K562 (cell line): ENCODE results near the gene LMAN2. TPM values are rescaled to one million over a fixed set of nuclear protein-coding genes. Genes with fewer than 3 reads are reported as not detected.
A peak's percentile ranks its signal among the peaks of the same experiment; 100 is the strongest.

Source experiments
- ATAC-seq: fragments of 200-7000 bp; cut with Tn5 transposase; 3 replicates; pipeline ENCODE4 v1.9.1; 2020; ENCODE audit warnings: moderate library complexity
- BruUV-seq: library from RNA; stranded (reverse); fragments of 400-500 nt; replicated peaks from 2 replicates; lab custom pipeline; 2021; lab: Mats Ljungman, UMichigan
- CTCF ChIA-PET: fragments of 300-600 bp; formaldehyde crosslinking; extraction: SDS; loops from one replicate; lab custom pipeline; 2021; ENCODE audit warnings: low intra/inter-chr PET ratio; lab: Yijun Ruan, JAX
- POLR2A ChIA-PET: fragments of 300-600, 350-650 bp; sonication (Branson Sonifier 250); formaldehyde crosslinking; extraction: SDS; loops from one replicate; lab custom pipeline; 2021; ENCODE audit warnings: antibody characterized with exemption, inconsistent platforms; lab: Yijun Ruan, JAX
- DNase-seq, 4 experiments: peaks; one replicate each; pipeline versions ENCODE4 v3.0.0 to v3.0.0-alpha.2; 2011 to 2018; ENCODE audit warnings: low spot score in 3 of 4, mixed read lengths in 3 of 4; ENCODE audit errors: extremely low read depth in 1 of 4
- FAIRE-seq: peaks from 2 replicates; lab custom pipeline; 2011; peaks lifted over from hg19 to GRCh38; lab: Jason Lieb, UNC
- H2AFZ ChIP-seq: 2 replicates; pipeline ENCODE4 v1.6.0; 2011; ENCODE audit warnings: low read depth, low read length, control low read depth, inconsistent platforms
- H3K27ac ChIP-seq: fragments of 200-600 bp; 3 replicates; pipeline ENCODE4 v1.8.0; 2011; ENCODE audit warnings: low read depth, mild to moderate bottlenecking, control low read depth, inconsistent platforms, low read length, moderate library complexity, mixed read lengths; ENCODE audit errors: extremely low read depth
- H3K27me3 ChIP-seq, 2 experiments: fragments of 300-600 bp in 1 of 2; 2 replicates in 1 of 2; 3 replicates in 1 of 2; pipeline versions ENCODE4 v1.6.0 to v1.8.0; 2011; ENCODE audit warnings: inconsistent platforms in 2 of 2, low read length in 2 of 2, mild to moderate bottlenecking in 1 of 2, mixed read lengths in 1 of 2, moderate library complexity in 1 of 2; ENCODE audit not compliant: control insufficient read depth in 2 of 2, insufficient read depth in 2 of 2
- H3K36me3 ChIP-seq: fragments of 300-600 bp; 3 replicates; pipeline ENCODE4 v1.8.0; 2011; ENCODE audit warnings: mild to moderate bottlenecking, low read length, inconsistent platforms; ENCODE audit not compliant: control insufficient read depth, insufficient read depth
- H3K4me1 ChIP-seq, 2 experiments: fragments of 200-600 bp in 1 of 2; replicated peaks in 1 of 2; 2 replicates in 1 of 2; 3 replicates in 1 of 2; pipeline versions ENCODE4 v1.5.1 to v1.8.0; 2011; ENCODE audit warnings: inconsistent platforms in 2 of 2, low read length in 2 of 2, mild to moderate bottlenecking in 1 of 2, mixed read lengths in 1 of 2, moderate library complexity in 1 of 2; ENCODE audit not compliant: control insufficient read depth in 2 of 2, insufficient read depth in 2 of 2
- H3K4me2 ChIP-seq: 2 replicates; pipeline ENCODE4 v1.6.1; 2011; ENCODE audit warnings: low read length, control low read depth, inconsistent platforms, mixed read lengths; ENCODE audit not compliant: insufficient read depth
- H3K4me3 ChIP-seq: fragments of 200-600 bp; sonication (generic), shearing (Covaris generic); 2 replicates; pipeline ENCODE4 v1.5.1; 2016; ENCODE audit warnings: control low read depth, inconsistent platforms
- H3K79me2 ChIP-seq: fragments of 200-600 bp; 3 replicates; pipeline ENCODE4 v1.8.0; 2011; ENCODE audit warnings: low read length, inconsistent platforms; ENCODE audit not compliant: control insufficient read depth, insufficient read depth
- H3K9ac ChIP-seq, 2 experiments: 2 replicates each; pipeline versions ENCODE4 v1.6.0 to v1.6.1; 2011; ENCODE audit warnings: low read depth in 2 of 2, low read length in 2 of 2, control low read depth in 1 of 2, inconsistent platforms in 1 of 2, mild to moderate bottlenecking in 1 of 2, mixed read lengths in 1 of 2; ENCODE audit not compliant: insufficient read depth in 1 of 2
- H3K9me1 ChIP-seq: one replicate; pipeline ENCODE4 v1.6.0; 2011; ENCODE audit warnings: inconsistent platforms, mild to moderate bottlenecking, low read length, moderate library complexity; ENCODE audit not compliant: control insufficient read depth, insufficient read depth
- H3K9me3 ChIP-seq: replicated peaks from 2 replicates; pipeline ENCODE4 v1.5.1; 2011; ENCODE audit warnings: low read depth, low read length, inconsistent platforms; ENCODE audit not compliant: control insufficient read depth, insufficient read depth
- H4K20me1 ChIP-seq: replicated peaks from 2 replicates; pipeline ENCODE4 v1.6.1; 2011; ENCODE audit warnings: low read length, inconsistent platforms, mixed read lengths; ENCODE audit not compliant: control insufficient read depth, insufficient read depth
- CEBPG ChIP-seq, 3 experiments: fragments of 200-800 bp in 1 of 3; sonication (Bioruptor generic) in 1 of 3; sonication (generic) in 1 of 3; formaldehyde crosslinking in 1 of 3; IDR thresholded peaks in 2 of 3; conservative IDR thresholded peaks in 1 of 3; 2 replicates each; pipeline versions ENCODE4 v1.6.1 to v1.8.0; 2016 to 2022; ENCODE audit warnings: missing compliant biosample characterization in 2 of 3, missing genetic modification characterization in 2 of 3, mild to moderate bottlenecking in 1 of 3, missing genetic modification reagents in 1 of 3
- MYNN ChIP-seq, 2 experiments: sonication (generic); formaldehyde crosslinking in 1 of 2; IDR thresholded peaks; 2 replicates each; pipeline versions ENCODE4 v1.5.0 to v1.6.1; 2016 to 2020; ENCODE audit warnings: antibody characterized with exemption in 1 of 2, missing genetic modification reagents in 1 of 2
- RBBP5 ChIP-seq: fragments of 200-600 bp; sonication (generic); IDR thresholded peaks from 2 replicates; pipeline ENCODE4 v1.6.1; 2012; ENCODE audit warnings: borderline replicate concordance, mild to moderate bottlenecking, low read length, control low read depth, inconsistent platforms; ENCODE audit not compliant: insufficient read depth, poor library complexity, severe bottlenecking
- RBFOX2 ChIP-seq: fragments of 200-400 bp; formaldehyde crosslinking; IDR thresholded peaks from 2 replicates; pipeline ENCODE4 v1.6.1; 2017; ENCODE audit warnings: low read depth, mild to moderate bottlenecking, low read length, moderate library complexity
- WGBS: fragments of 100-300 bp; shearing (Covaris generic); methylation state at CpG from one replicate; pipeline ENCODE4 v1.1.6; 2016; ENCODE audit warnings: low coverage, mixed read lengths; ENCODE audit not compliant: insufficient coverage; ENCODE audit errors: missing lambda C conversion rate; 5-methylcytosine and 5-hydroxymethylcytosine counted together
- in situ Hi-C: fragments of 300-500 bp; cut with MboI; formaldehyde crosslinking; loops from 4 replicates; pipeline ENCODE4 v1.15.0; 2018; ENCODE audit warnings: inconsistent platforms, mixed read lengths
- intact Hi-C: fragments of 100-400 bp; cut with micrococcal nuclease; formaldehyde crosslinking; loops from 2 replicates; pipeline ENCODE4 v1.14.2; 2022
- polyA plus RNA-seq, 8 experiments: library from polyadenylated mRNA; depleted of rRNA in 4 of 8; stranded (reverse) in 5 of 8; unstranded in 3 of 8; fragments of >200 nt; fragmentation: Nextera tagmentation in 2 of 8; fragmentation: Illumina TruSeq in 1 of 8; extraction: Ambion mirVana in 2 of 8; extraction: Trizol in 1 of 8; gene quantifications; 2 replicates each; pipeline versions ENCODE4 v1.2.1 to v1.2.3, GENCODE V29; 2011 to 2014; ENCODE audit warnings: inconsistent platforms in 1 of 8, missing spikeins in 1 of 8
- total RNA-seq, 7 experiments: library from RNA; depleted of rRNA in 6 of 7; stranded (reverse); fragments of >200 nt in 6 of 7; fragmentation: Illumina TruSeq in 2 of 7; extraction: Trizol in 2 of 7; gene quantifications; 2 replicates each; pipeline versions ENCODE4 v1.2.1 to v1.2.3, GENCODE V29; 2011 to 2021; ENCODE audit warnings: low replicate concordance in 1 of 7

LMAN2 gene
- total and polyA plus RNA-seq, 9 of the 15 experiments (the other 6 are each of a cell fraction or from before 2014, with no cell fraction given), result 2.7 to 254 (median 136) TPM

DNA sequence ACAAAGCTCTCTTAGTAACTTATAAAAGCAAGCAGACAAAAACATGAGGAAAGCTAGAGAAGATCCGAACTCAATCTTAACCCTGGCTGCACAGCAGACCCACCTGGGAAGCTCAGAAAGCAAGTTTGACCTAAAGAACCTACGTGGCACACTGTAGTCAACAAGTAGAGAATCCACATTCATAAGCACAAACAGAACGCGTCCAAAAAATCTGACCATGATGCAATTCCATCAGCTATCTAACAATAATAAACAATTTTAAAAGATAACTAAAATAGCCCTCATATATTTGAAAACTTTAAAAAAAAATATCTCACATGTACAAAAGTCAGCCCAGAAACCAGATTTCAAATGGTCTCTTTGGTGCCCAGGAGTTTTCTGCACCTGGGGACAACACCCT, 4.6 kb downstream of the LMAN2 start:
- DNase-seq (no peak), FAIRE-seq (no peak), ATAC-seq (no peak)
- peaks cover 62% of the 10 kb centered on the region for H3K36me3 ChIP-seq
- H2AFZ ChIP-seq, result no peak overlapping the region
- no peak overlapping the region for H3K4me3 ChIP-seq
- CTCF ChIA-PET, result interaction anchor here (0.6 kb wide), 1 partner anchor 44 kb away, joined by 3 read pairs; no protein-coding TSS in a partner anchor
- in situ Hi-C loops (no loop called here), intact Hi-C loops (no loop called here)
- H3K9ac ChIP-seq, result peak overlapping the region in 1 of 2 experiments; percentile 60; a peak in 1 of 4 replicates
- H3K27ac ChIP-seq, result no peak overlapping the region
- no peak overlapping the region for H3K4me2 ChIP-seq
- POLR2A ChIA-PET, result interaction anchor here (1.0 to 1.1 kb wide), 3 partner anchors 13 to 91 kb away, joined by 3 to 7 read pairs (median 6); no protein-coding TSS in a partner anchor
- H3K9me3 ChIP-seq, result no peaks in the 10 kb centered on the region
- H3K27me3 ChIP-seq, result no peaks in the 10 kb centered on the region
- WGBS, result 68% methylated on average over 4 of the region's 4 CpGs
- H3K79me2 ChIP-seq, result peaks cover 80% of the 10 kb centered on the region
- no peaks in the 10 kb centered on the region for H3K9me1 ChIP-seq
- no peaks in the 10 kb centered on the region for H4K20me1 ChIP-seq
- no TSS peak for BruUV-seq
- peaks cover 14 to 15% of the 10 kb centered on the region in 2 experiments; a peak in 4 of 5 replicates for H3K4me1 ChIP-seq
- no peak for TF ChIP-seq RBBP5
- TF ChIP-seq MYNN (IDR thresholded peaks at IDR 0.05), result no peak
- TF ChIP-seq MYNN (CRISPR knock-in tag; IDR thresholded peaks at IDR 0.05), result no peak
- TF ChIP-seq RBFOX2, result no peak
- TF ChIP-seq CEBPG (CRISPR knock-in tag; IDR thresholded peaks at IDR 0.05), result no peak
- no peak for TF ChIP-seq CEBPG (tag; conservative IDR thresholded peaks at IDR 0.05 in 1 of 2, IDR thresholded peaks at IDR 0.05 in 1 of 2)
